Stimulated activated CD4-positive, alpha-beta T cell treated with anti-CD3 and anti-CD28 coated beads, Interleukin-15, amount 100 ng/mL, for 24 hours (primary cell): ENCODE data around the gene AQP3.
"Not testable (repeated sequence)": the region's sequence is repeated elsewhere in the genome, so short reads cannot be mapped to it uniquely, and the experiment has no call there.

ENCODE experiments used
- DNase-seq: peaks from one replicate; pipeline ENCODE4 v3.0.0-alpha.2; 2020

AQP3 gene

DNA sequence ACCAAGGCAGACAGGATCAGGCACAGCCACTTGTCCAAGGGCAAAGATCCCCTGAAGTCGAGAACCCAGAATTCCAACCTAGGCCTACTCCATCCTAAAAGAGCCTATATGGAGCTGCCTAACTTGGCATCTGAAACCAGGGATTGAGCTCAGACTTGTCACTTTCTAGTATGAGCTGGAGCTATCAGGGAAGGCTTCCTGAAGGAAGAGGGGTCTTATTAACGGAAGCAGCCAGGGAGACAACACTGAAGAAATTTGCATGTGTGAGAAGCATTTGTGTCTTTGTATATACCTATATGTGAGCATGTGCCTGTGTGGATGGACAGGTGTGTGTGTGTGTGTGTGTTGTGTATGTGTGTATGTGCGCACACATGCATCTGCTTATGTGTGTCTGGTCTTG is 40.3 kb downstream of the AQP3 start:
- DNase-seq: no peak

DNA sequence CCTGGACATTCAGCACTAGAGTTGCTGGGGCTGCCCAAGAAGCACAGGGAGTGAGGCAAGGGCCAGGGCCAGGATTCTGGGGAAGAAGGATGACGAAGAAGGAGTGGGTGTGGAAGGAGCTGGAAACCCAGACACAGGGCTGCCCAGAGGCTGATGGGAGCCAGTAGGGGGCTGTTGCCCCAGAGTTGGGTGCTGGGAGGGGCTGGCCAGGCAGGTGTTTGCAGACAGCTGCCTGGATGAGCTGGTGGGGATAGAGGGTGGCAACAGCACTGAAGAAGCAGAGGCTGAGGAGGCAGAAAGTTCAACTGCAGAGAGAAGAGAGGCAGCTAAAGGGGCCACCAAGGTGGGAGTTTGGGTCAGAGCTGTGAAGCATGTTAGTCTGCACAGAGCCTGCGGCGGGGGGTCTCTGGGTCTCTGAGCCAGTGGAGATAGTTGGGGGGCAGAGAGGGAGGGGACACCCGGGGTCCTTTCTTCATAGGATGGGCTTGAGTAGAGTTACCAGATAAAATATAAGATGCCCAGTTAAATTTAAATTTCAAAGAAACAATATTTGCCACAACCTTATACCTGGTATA is 42.5 kb downstream of the AQP3 start:
- DNase-seq: no peak

GRCh38 chr9:33403941-33404787 is 43.2 kb downstream of the AQP3 start:
- DNase-seq: no peak

GRCh38 chr9:33402371-33402770 is 45.0 kb downstream of the AQP3 start, which contains the start of gene AQP7:
Gene AQP7 (minus strand): TSS chr9:33402568. CDS start chr9:33401262, 1,306 bp downstream.
- not testable (repeated sequence) for DNase-seq

GRCh38 chr9:33401809-33402208 is 45.6 kb downstream of the AQP3 start:
- DNase-seq: not testable (repeated sequence)

GRCh38 chr9:33399047-33399446 is 48.3 kb downstream of the AQP3 start:
- not testable (repeated sequence) for DNase-seq

GRCh38 chr9:33397801-33398200 is 49.6 kb downstream of the AQP3 start:
- DNase-seq: not testable (repeated sequence)

DNA sequence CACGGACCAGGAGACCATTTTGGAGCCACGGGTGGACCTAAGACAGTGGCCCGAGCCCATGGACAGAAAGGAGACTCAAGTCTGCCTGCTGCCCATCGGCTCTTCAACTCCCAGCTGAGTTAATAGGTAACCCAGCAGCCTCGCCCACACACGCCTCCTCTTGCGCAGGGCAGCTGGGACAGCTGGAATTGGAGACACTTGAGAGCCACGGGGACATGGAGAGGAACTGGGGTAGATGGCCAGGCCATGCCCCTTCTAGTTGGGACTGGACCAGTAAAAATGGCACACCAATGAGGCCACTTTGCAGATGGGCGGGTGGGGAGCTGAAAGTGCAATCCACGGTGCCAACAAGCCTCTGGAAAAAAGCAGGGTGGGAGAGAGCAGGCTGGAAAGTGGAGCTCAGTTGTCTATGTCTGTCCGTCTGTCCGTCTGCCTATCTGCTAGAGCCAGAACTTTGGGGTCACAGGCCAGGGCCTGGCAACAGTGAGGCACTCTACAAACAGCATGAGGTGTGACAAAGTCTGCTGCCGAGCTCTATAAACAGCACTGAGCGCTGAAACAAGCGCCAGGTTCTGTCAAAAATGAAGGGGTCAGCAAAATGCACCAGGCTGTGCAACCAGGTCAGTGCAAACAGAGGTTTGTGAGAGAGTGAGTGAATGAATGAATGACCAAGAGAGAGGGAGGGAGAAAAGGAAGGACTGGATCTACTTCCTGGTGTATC is 52.1 kb downstream of the AQP3 start:
- DNase-seq: not testable (repeated sequence)

DNA sequence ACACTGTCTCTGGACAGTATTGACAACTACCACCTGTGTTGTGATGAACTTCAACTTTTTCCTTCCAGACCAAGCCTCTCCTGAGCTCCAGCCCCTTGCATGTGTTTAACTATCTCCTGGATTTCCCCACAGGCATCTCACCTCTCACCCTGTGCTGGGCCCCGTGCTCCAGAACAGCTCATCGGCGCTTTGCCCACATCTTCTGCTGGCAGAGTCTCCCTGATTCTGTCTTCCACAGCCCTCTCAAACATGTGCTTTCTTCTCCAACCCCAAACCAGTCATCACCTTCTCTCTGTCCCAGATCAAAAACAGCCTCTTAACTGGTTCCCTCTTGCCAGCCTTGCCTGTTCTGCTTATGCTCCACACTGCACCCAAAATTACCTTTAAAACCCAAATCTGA is 53.4 kb downstream of the AQP3 start:
- DNase-seq: not testable (repeated sequence)

GRCh38 chr9:33393581-33393980 is 53.8 kb downstream of the AQP3 start:
- DNase-seq: no peak

DNA sequence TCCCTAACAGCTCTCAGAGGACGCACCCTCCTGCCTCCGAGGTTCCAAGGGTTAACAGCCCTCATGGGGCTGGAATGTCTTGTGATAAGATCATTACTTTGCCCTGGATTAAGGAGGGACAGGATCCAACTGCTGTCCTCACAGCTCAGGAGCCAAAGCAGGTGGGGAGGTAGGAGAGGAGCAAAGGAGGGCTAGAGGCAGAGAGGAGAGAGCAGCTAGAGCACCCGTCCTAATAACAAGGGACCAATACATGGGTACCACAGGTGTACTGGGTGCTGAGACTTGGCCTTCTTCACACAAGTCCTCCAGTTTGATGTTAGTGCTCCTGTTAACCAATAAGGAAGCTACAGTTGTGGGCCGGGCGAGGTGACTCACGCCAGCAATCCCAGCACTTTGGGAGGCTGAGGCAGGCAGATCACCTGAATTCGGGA is 54.8 kb downstream of the AQP3 start:
- not testable (repeated sequence) for DNase-seq
